NK-92 (cell line): Measurements from ENCODE around the gene ZNF70.

Source experiments
- DNase-seq: peaks from one replicate; lab custom pipeline; 2025; ENCODE audit not compliant: unreplicated experiment; lab: John Stamatoyannopoulos, UW

ZNF70 gene

DNA sequence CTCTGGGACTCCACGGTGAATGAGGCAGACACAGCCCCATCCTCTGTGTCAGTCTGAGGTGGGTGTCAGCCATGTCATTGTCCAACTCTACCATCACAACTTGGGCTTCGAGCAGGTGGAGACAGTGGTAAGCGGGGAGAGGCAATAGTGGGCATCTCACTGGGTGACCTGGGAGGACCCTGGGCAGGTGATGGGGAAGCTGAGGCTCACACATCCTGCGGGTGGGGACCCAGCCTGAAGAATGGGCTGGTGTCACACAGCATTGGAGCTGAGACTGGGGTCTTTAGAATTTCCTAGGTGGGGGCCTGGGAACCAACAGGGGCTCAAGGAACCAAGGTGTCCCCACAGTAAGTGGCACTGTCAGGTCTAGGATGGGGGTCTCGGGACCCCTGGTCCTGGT is 28.8 kb upstream of the ZNF70 start:
- DNase-seq, result no peak

DNA sequence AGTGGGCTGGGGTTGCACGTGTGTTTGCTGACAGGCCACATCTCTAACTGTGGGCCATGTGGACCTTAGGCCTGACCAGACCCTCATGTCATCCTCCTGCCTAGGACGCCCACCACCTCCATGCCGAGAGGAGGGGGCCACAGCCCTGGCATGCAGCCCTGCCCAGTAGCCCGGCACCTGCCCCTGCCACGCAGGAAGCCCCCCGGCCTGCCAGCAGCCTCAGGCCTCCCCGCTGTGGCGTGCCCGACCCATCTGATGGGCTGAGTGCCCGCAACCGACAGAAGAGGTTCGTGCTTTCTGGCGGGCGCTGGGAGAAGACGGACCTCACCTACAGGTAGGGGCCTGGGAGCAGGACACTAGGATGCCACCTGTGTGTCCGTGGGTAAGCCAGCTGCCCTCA is 28.2 kb upstream of the ZNF70 start:
- no peak for DNase-seq

DNA sequence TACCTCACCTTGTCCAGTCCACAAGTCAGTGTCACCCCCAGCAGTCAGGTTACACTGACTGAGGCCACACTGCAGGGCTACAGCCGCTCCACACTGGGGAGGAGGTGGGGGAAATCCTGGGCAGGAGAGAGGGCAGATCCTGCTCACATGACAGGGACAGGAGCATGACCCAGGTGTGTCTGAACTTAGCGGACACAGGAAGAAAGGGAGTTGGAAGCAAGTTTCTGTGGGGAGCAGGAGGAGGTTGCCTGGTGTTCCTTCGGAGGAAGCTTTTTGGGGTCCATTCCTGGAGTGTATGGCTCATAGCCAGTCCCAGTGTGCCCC is 27.6 kb upstream of the ZNF70 start:
- no peak for DNase-seq

DNA sequence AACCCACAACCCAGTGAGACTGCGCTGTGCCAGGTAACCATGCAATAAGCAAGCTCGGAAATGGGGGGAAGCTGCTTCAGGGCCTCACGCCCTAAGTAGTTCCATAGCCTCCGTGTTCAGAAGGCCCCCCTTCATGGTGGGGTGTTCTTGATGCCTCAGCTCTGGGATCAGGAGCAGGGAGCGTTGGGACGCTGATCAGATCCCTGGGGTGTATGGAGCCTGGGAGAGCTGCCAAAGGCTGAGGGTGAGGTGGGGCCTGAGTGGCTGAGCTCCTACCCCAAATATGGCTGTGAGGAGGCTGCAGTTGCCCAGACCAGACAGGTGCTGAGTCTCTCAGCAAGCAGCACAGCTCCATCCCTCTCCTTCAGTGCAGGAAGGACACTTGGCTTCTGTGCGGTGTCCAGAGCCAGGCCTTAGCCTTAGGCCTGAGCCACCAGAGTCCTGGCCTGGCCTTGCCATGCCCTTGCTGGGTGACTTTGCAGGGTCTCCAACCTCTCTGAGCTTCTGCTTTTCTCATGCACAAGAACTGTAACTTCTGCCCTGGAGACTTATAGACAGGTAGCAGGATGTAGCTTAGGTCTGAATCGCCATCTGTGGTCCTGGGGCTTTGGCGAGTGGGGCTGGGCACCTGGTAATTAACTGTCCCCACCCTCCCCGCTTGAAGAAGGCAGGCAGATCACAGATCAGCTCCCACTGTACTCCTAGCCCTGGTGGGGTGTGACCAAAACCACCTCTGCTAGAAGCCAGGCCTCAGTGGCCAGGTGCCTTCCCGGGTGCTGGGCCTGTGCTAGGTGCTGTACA is 27.1 kb upstream of the ZNF70 start:
- DNase-seq, result no peak

- DNase-seq, result no peak
Observed at GRCh38 chr22:23775779-23776375, 25.0 kb upstream of the ZNF70 start.

DNA sequence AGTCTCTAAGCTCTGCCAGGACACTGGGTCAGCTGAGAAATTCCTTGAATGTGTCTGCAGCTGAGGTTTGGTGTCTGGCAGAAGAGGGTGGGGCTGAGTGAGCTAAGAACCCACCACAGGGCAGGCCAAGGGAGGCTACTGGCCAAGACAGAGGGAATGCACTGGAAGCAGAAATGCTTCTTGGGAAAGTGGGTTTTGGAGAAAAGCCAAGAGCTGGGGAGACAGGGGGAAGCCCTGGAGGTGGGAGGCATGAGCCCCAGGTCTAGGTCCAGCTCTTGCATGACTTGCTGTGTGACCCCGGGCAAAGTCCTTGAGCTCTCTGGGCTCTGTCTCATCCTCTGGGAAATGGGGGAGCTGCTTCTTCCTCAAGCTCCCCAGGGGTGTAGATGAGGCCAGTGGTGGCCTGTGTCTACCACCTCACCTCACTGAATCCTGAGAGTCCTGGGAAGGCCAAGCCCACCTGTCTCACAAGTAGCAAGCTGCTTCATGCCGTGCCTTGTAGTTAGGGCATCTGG is 24.1 kb upstream of the ZNF70 start:
- DNase-seq, result no peak

GRCh38 chr22:23774114-23774921 is 23.4 kb upstream of the ZNF70 start:
- no peak for DNase-seq

- DNase-seq, result no peak
Observed at GRCh38 chr22:23773483-23774113, 22.7 kb upstream of the ZNF70 start.

- DNase-seq, result no peak
Observed at GRCh38 chr22:23772649-23773473, 21.9 kb upstream of the ZNF70 start, which contains the start of gene MMP11. Gene MMP11 (plus strand): TSS chr22:23772849. CDS start chr22:23772871, 22 bp downstream.

- no peak for DNase-seq
Observed at GRCh38 chr22:23772315-23772648, 21.4 kb upstream of the ZNF70 start.

GRCh38 chr22:23769321-23769965 is 18.5 kb upstream of the ZNF70 start:
- no peak for DNase-seq

DNA sequence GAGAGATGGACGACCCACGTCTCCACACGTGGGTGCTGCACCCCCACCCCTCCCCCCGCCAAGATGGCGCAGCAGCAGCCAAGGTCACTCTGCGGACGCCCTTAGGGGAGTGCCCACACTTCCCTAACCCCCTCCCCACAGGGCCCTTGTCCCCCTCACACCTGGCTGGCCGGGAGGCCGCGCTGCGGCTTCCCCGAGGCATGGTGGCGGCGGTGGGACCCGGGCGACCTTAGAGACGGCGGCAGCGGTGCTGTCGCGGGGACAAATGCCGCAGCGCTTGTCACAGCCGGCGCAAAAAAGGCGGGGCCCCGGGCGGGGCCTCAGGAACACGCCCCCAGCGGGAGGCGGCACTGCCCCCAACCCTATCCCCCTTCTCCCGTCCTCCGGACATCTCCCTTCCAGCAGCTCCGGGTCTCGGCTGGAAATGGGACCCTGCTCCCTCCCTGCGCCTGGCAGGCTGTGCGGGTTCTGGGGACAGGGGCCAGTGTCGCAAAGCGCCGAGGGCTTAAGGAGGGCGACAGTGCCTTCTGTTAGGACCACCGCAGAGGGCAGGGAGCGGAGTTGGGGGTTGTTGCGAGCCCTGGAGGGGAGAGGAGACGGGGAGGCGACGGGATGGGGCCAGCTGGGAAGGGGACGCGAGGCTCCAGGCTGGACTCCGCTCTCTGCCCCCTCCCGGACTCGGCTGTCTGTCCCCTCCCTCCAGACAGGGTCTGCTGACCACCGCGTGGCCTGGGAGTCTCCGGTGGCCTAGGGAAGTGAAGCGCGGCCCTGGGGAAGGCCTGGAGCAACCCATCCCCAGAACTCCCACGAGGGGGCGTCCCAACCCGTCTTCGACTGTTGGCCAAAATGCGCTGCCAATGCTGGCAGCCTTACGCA is 17.0 kb upstream of the ZNF70 start, which contains the start of gene CHCHD10:
Gene CHCHD10 (minus strand): TSS at position 300 of the 876 bp plus-strand sequence. CDS start 98 bp downstream, at position 202.
- no peak for DNase-seq

- DNase-seq, result no peak
Observed at GRCh38 chr22:23767303-23767672, 16.4 kb upstream of the ZNF70 start.

DNA sequence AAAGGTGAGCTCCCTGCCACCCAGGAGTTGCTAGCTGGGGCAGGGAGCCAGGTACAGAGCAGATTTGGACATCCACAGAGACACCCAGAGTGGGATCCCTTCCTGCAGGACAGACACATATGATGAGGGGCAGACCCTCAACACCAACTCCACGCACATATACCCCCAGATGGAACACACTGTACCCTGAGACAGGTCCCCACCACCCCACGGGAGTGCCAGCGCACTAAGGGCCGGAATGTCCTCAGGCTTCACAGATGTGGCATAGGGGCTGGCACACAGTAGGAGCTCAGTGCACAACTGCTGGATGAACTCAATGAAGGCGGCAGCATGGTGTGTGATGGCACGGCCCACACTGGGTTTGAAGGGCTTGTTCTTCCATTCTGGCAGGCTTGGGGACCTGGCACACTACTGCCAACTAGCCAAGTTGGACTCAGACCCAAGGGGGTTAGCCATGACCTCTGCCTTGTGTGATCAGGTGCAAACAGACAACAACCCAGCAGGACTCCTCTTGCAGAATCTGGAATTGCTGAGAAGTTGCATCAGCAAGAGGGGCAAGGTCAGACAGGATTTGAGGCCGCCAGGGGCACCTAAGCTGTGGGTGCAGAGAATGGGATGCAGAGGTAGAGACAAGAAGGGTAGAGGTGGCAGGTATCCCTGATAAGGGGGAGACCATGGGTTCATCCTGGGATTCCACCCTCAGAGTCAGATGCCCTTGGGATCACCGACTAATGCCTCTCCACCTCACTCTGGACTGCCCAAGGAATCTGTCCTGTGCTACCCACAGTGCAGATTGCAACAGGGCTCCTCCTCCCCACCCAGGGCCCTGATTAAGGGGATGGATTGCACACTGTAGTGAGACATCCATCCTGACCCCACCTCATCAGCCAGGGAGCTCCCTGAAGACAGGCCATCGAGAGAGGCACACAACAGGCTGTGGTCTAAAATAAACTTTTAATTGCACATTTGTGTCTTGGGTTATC is 14.3 kb upstream of the ZNF70 start:
- no peak for DNase-seq

- no peak for DNase-seq
Observed at GRCh38 chr22:23763954-23764353, 13.0 kb upstream of the ZNF70 start.

GRCh38 chr22:23763579-23763945 is 12.7 kb upstream of the ZNF70 start:
- DNase-seq, result no peak

- DNase-seq, result no peak
Observed at GRCh38 chr22:23762842-23763578, 12.1 kb upstream of the ZNF70 start, which contains the start of gene C22orf15. Gene C22orf15 (plus strand): TSS chr22:23762990. CDS start chr22:23763307, 317 bp downstream.
